Endothelial cell of umbilical vein (primary cell): ENCODE data around the gene CFAP57. TPM values are rescaled to one million over a fixed set of nuclear protein-coding genes. Genes with fewer than 3 reads are reported as not detected.

Experiments
- BruUV-seq: library from RNA; stranded (reverse); fragments of 400-500 nt; replicated peaks from 2 replicates; lab custom pipeline; 2021; lab: Mats Ljungman, UMichigan
- CTCF ChIA-PET: fragments of 300-600, 350-600 bp; sonication (Branson Sonifier 250); formaldehyde crosslinking; loops from one replicate; lab custom pipeline; 2021; ENCODE audit warnings: antibody characterized with exemption, inconsistent platforms; lab: Charles Lee
- POLR2A ChIA-PET: fragments of 300-600, 350-600 bp; sonication (Branson Sonifier 250); formaldehyde crosslinking; loops from one replicate; lab custom pipeline; 2021; ENCODE audit warnings: antibody characterized with exemption, inconsistent platforms; lab: Charles Lee
- DNase-seq: peaks from one replicate; pipeline ENCODE4 v3.0.0-alpha.2; 2011; ENCODE audit warnings: low read depth, low spot score
- FAIRE-seq: peaks from 2 replicates; lab custom pipeline; 2011; peaks lifted over from hg19 to GRCh38; lab: Jason Lieb, UNC
- H2AFZ ChIP-seq: 2 replicates; pipeline ENCODE4 v1.6.0; 2012; ENCODE audit warnings: low read depth, low read length, control low read depth, inconsistent platforms
- H3K27ac ChIP-seq: 2 replicates; pipeline ENCODE4 v1.5.1; 2011; ENCODE audit warnings: low read depth, mild to moderate bottlenecking, control low read depth, low read length, moderate library complexity; ENCODE audit not compliant: insufficient read depth
- H3K27me3 ChIP-seq, 2 experiments: 2 replicates each; pipeline versions ENCODE4 v1.6.0 to v1.6.1; 2011; ENCODE audit warnings: low read length in 2 of 2, mixed read lengths in 1 of 2; ENCODE audit not compliant: control insufficient read depth in 2 of 2, insufficient read depth in 2 of 2
- H3K36me3 ChIP-seq, 2 experiments: 2 replicates in 1 of 2; 3 replicates in 1 of 2; pipeline ENCODE4 v1.5.1; 2011; ENCODE audit warnings: low read length in 2 of 2, mild to moderate bottlenecking in 1 of 2, moderate library complexity in 1 of 2; ENCODE audit not compliant: control insufficient read depth in 2 of 2, insufficient read depth in 2 of 2; ENCODE audit errors: extremely low read depth in 1 of 2
- H3K4me1 ChIP-seq: 3 replicates; pipeline ENCODE4 v1.5.1; 2011; ENCODE audit warnings: mild to moderate bottlenecking, low read length; ENCODE audit not compliant: control insufficient read depth, insufficient read depth; ENCODE audit errors: extremely low read depth
- H3K4me2 ChIP-seq: 2 replicates; pipeline ENCODE4 v1.6.1; 2011; ENCODE audit warnings: low read length, control low read depth, mixed read lengths; ENCODE audit not compliant: insufficient read depth
- H3K4me3 ChIP-seq, 3 experiments: fragments of 200-600 bp in 1 of 3; sonication (generic), shearing (Covaris generic) in 1 of 3; replicated peaks in 1 of 3; 2 replicates each; pipeline ENCODE4 v1.5.1; 2011 to 2016; ENCODE audit warnings: control low read depth in 3 of 3, low read length in 3 of 3, mild to moderate bottlenecking in 2 of 3, inconsistent platforms in 1 of 3, low read depth in 1 of 3, moderate library complexity in 1 of 3; ENCODE audit not compliant: insufficient read depth in 1 of 3
- H3K79me2 ChIP-seq: 2 replicates; pipeline ENCODE4 v1.6.0; 2012; ENCODE audit warnings: low read length, inconsistent platforms; ENCODE audit not compliant: control insufficient read depth, insufficient read depth
- H3K9ac ChIP-seq: replicated peaks from 2 replicates; pipeline ENCODE3; 2011; ENCODE audit warnings: low read length, control low read depth; ENCODE audit not compliant: insufficient read depth; ENCODE audit errors: extremely low read depth
- H3K9me1 ChIP-seq: replicated peaks from 3 replicates; pipeline ENCODE4 v1.6.0; 2011; ENCODE audit warnings: mild to moderate bottlenecking, low read length; ENCODE audit not compliant: control insufficient read depth, insufficient read depth; ENCODE audit errors: extremely low read depth
- H3K9me3 ChIP-seq: replicated peaks from 2 replicates; pipeline ENCODE4 v1.5.1; 2012; ENCODE audit warnings: low read length, inconsistent platforms; ENCODE audit not compliant: control insufficient read depth, insufficient read depth
- H4K20me1 ChIP-seq: replicated peaks from 2 replicates; pipeline ENCODE3; 2011; ENCODE audit warnings: mild to moderate bottlenecking, low read length; ENCODE audit not compliant: control insufficient read depth, insufficient read depth; ENCODE audit errors: extremely low read depth
- CTCF ChIP-seq, 2 donors: IDR thresholded peaks; 1 replicate in 1 of 2; 2 replicates in 1 of 2; pipeline ENCODE4 v1.5.1; 2011; ENCODE audit warnings: low read length in 2 of 2, mild to moderate bottlenecking in 2 of 2, moderate library complexity in 2 of 2, control low read depth in 1 of 2, inconsistent platforms in 1 of 2, low read depth in 1 of 2; ENCODE audit not compliant: insufficient read depth in 1 of 2; ENCODE audit errors: extremely low read depth in 1 of 2
- EZH2 ChIP-seq: IDR thresholded peaks from 2 replicates; pipeline ENCODE4 v1.6.1; 2012; ENCODE audit warnings: borderline replicate concordance, low read depth, mild to moderate bottlenecking, moderate library complexity, low read length, inconsistent platforms; ENCODE audit not compliant: severe bottlenecking
- FOS ChIP-seq: IDR thresholded peaks from 2 replicates; pipeline ENCODE4 v1.6.1; 2011; ENCODE audit warnings: mild to moderate bottlenecking, low read length, moderate library complexity, borderline replicate concordance; ENCODE audit not compliant: insufficient read depth
- GATA2 ChIP-seq: IDR thresholded peaks from 2 replicates; pipeline ENCODE4 v1.7.0; 2011; ENCODE audit warnings: low read depth, mild to moderate bottlenecking, moderate library complexity, mixed read lengths, low read length; ENCODE audit not compliant: insufficient read length, insufficient read depth
- JUN ChIP-seq: IDR thresholded peaks from 2 replicates; pipeline ENCODE4 v1.6.1; 2011; ENCODE audit warnings: borderline replicate concordance, low read depth; ENCODE audit not compliant: insufficient read length, insufficient read depth
- MAX ChIP-seq: IDR thresholded peaks from 2 replicates; pipeline ENCODE4 v1.6.1; 2011; ENCODE audit not compliant: insufficient read depth, insufficient read length
- MYC ChIP-seq: IDR thresholded peaks from one replicate; pipeline ENCODE4 v1.6.1; 2011; ENCODE audit warnings: mild to moderate bottlenecking, low read depth, low read length
- POLR2A ChIP-seq: IDR thresholded peaks from 2 replicates; pipeline ENCODE4 v1.6.1; 2012; ENCODE audit warnings: low read depth, mild to moderate bottlenecking, control low read depth, low read length
- POLR2AphosphoS5 ChIP-seq: IDR thresholded peaks from 2 replicates; pipeline ENCODE4 v1.6.1; 2012; ENCODE audit warnings: low read depth, mild to moderate bottlenecking, control low read depth, low read length, moderate library complexity; ENCODE audit not compliant: insufficient read depth
- dilution Hi-C: fragments of 300-500 bp; cut with MboI; formaldehyde crosslinking; loops from one replicate; pipeline ENCODE4 v1.15.0; 2019; ENCODE audit warnings: low sequenced_read_pairs; ENCODE audit not compliant: extremely low pct_ligation_motif_present
- intact Hi-C: fragments of 100-400 bp; cut with micrococcal nuclease; formaldehyde crosslinking; loops from one replicate; pipeline ENCODE4 v1.10.0; 2022
- polyA plus RNA-seq, 4 experiments: library from polyadenylated mRNA; depleted of rRNA in 3 of 4; stranded (reverse) in 3 of 4; unstranded in 1 of 4; fragments of >200 nt; gene quantifications; 2 replicates each; pipeline versions ENCODE4 v1.2.1 to v1.2.3, GENCODE V29; 2011 to 2012; ENCODE audit warnings: missing spikeins in 1 of 4
- total RNA-seq: library from RNA; stranded (reverse); gene quantifications from 2 replicates; pipeline ENCODE4 v1.2.3, GENCODE V29; 2021

Gene CFAP57
- total and polyA plus RNA-seq, 2 donors (not counting 3 experiments of a cell fraction or from before 2014, with no cell fraction given) = 0.88 to 0.91 TPM

- intact Hi-C loops (no loop called here), dilution Hi-C loops (no loop called here)
- Histone ChIP-seq H3K36me3 (no peaks in the 10 kb centered on the region), H3K4me2 (no peak overlapping the region), H3K27me3 (peaks cover 15 to 17% of the 10 kb centered on the region in 2 experiments), H3K4me1 (peaks cover 5% of the 10 kb centered on the region), H3K4me3 (no peak overlapping the region), H3K27ac (no peak overlapping the region), H4K20me1 (no peaks in the 10 kb centered on the region), H3K9me1 (no peaks in the 10 kb centered on the region), H2AFZ (peak overlapping the region; percentile 78), H3K9ac (no peak overlapping the region), H3K9me3 (no peaks in the 10 kb centered on the region), H3K79me2 (no peaks in the 10 kb centered on the region)
- no TSS peak for BruUV-seq
- TF ChIP-seq POLR2AphosphoS5 = no peak
- ChIA-PET POLR2A (no interaction called here), CTCF (interaction anchor here (1.4 kb wide), 1 partner anchor 18 kb away, joined by 3 read pairs; no protein-coding TSS in a partner anchor)
- FAIRE-seq = peak; percentile 18
- DNase-seq = no peak
Observed at GRCh38 chr1:43152866-43153265, 19.3 kb upstream of the CFAP57 start.

- Histone ChIP-seq H3K79me2 (no peaks in the 10 kb centered on the region), H3K27me3 (peaks cover 15 to 16% of the 10 kb centered on the region in 2 experiments), H3K9ac (no peak overlapping the region), H2AFZ (no peak overlapping the region), H3K4me2 (no peak overlapping the region), H3K36me3 (no peaks in the 10 kb centered on the region), H3K27ac (no peak overlapping the region), H4K20me1 (no peaks in the 10 kb centered on the region), H3K4me3 (no peak overlapping the region), H3K9me3 (no peaks in the 10 kb centered on the region), H3K4me1 (peaks cover under 1% of the 10 kb centered on the region), H3K9me1 (no peaks in the 10 kb centered on the region)
- POLR2A ChIA-PET = no interaction called here
- intact Hi-C loops (no loop called here), dilution Hi-C loops (no loop called here)
- BruUV-seq = no TSS peak
- no peak for DNase-seq
- no peak for TF ChIP-seq GATA2
- TF ChIP-seq FOS = no peak
- no peak for TF ChIP-seq POLR2A
- TF ChIP-seq JUN = no peak
- TF ChIP-seq POLR2AphosphoS5 = no peak
- no peak for TF ChIP-seq CTCF (IDR thresholded peaks at IDR 0.05; ENCODE audit: extremely low read depth in 1 of 2, insufficient read depth in 1 of 2, low read depth in 1 of 2, low read length in 2 of 2)
- TF ChIP-seq MAX = no peak
- no peak for TF ChIP-seq EZH2
- no peak for TF ChIP-seq MYC
- no peak for FAIRE-seq
- CTCF ChIA-PET = interaction anchor here (1.4 kb wide), 1 partner anchor 18 kb away, joined by 3 read pairs; no protein-coding TSS in a partner anchor
Observed at GRCh38 chr1:43153443-43153842, 18.7 kb upstream of the CFAP57 start.
